ENCODE results near the gene DHCR7.

The DHCR7 gene, protein sequence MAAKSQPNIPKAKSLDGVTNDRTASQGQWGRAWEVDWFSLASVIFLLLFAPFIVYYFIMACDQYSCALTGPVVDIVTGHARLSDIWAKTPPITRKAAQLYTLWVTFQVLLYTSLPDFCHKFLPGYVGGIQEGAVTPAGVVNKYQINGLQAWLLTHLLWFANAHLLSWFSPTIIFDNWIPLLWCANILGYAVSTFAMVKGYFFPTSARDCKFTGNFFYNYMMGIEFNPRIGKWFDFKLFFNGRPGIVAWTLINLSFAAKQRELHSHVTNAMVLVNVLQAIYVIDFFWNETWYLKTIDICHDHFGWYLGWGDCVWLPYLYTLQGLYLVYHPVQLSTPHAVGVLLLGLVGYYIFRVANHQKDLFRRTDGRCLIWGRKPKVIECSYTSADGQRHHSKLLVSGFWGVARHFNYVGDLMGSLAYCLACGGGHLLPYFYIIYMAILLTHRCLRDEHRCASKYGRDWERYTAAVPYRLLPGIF

GRCh38 chr11:71448257-71449171, at the start of gene DHCR7:
TSS of gene DHCR7 (minus strand) at chr11:71448393. CDS start at chr11:71444952, 3,441 bp downstream.
- DNase-seq = peak; percentile 76 to 93 (median 86)

DNA sequence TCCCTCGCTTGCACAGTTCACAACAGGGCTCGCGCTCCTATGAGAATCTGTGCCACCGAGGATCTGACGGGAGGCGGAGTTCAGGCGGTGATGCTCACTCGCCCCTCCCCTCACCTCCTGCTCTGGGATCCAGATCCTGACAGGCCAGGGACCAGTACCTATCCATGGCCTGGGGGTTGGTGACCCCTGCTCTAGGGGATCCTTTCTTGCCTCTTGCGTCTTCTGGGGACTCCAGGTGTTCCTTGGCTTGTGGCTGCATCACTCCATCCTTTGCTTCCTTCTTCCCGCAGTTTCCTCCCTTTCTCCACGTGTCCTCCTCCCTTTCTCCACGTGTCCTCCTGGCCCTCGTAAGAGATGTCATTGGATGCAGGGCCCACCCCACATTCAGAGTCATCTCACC, 48.2 kb upstream of the DHCR7 start:
- no peak for DNase-seq

- no peak for DNase-seq
These were observed 47.4 kb upstream of the DHCR7 start for GRCh38 chr11:71495286-71496230.

DNA sequence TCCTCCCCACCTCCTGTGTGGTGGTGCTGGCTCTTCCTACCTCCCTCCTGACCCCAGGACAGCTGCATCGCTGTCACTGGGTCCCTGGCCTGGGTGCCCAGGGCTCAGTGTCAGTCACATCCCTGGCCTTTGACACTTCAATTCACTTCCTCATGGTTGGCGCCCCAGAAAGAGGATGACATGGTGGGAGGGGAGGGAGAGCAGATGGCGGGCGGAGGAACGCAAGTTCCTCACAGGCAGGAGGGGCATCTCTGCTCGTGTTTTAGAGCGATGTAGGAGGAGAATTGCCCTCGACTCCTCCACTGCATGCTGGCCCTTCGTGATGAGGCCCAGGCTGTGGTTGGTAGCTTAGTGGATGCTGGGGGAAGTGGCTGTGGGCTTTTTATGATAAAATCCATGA, 43.7 kb upstream of the DHCR7 start:
- no peak for DNase-seq

GRCh38 chr11:71491531-71491930, 43.3 kb upstream of the DHCR7 start:
- DNase-seq = no peak

DNA sequence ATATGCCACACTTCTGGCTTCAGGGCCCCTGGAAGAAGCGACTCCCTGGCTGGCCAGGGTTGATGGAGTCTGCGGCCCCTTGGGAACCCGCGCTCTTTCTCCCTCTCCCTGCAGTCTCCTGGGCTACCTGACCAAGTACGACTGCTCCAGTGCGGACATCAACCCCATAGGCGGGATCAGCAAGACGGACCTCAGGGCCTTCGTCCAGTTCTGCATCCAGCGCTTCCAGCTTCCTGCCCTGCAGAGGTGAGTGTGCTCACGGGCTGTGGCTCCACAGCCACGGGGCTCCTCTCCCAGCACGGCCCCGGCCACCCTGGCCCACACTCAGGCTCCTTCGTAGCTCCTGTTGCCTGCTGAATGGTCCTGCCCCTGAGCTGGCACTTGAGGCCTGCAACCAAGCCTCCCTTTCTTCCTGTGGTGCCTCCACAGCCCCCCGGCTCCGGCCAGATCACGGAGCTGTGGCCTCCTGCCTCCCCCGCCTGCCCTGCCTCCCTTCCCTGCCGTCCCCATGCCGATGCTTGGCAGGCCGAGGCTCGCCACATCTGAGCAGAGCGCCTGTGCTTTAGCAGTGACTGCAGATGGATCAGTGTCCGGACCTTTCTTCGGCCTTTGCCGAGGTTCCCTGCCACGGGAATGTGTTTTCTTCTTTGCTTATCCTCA, 42.7 kb upstream of the DHCR7 start:
- DNase-seq = no peak

DNA sequence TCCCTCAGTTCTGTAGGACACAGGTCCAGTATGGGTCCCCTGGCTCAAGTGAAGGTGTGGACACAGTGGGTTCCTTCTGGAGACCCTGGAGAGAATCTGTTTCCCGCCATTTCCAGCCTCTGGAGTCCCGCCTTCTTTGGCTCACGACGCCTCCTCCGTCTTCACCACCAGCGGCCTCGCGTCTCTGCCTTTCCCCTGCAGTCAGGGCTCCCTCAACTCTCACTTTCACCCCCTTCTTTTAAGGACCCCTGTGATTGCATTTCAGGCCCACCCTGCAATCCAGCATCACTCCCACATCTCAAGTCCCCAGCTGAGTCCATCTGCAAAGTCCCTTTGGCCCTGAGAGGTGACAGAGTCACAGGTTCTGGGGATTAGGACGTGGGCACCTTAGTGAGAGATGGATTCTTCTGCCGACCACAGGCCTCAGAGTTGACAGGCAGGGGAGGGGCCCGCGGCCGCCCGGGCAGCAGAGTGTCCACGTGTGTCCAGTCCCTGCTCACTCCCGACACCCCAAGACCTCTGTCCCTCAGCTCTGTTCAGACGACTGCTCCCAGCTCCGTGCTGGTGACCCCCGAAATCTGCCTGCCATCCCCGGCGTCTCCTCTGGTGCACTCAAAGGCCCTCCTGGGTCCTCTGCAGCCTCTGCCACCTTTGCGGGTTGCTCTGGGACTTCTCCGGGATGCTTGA, 42.0 kb upstream of the DHCR7 start:
- DNase-seq = no peak

DNA sequence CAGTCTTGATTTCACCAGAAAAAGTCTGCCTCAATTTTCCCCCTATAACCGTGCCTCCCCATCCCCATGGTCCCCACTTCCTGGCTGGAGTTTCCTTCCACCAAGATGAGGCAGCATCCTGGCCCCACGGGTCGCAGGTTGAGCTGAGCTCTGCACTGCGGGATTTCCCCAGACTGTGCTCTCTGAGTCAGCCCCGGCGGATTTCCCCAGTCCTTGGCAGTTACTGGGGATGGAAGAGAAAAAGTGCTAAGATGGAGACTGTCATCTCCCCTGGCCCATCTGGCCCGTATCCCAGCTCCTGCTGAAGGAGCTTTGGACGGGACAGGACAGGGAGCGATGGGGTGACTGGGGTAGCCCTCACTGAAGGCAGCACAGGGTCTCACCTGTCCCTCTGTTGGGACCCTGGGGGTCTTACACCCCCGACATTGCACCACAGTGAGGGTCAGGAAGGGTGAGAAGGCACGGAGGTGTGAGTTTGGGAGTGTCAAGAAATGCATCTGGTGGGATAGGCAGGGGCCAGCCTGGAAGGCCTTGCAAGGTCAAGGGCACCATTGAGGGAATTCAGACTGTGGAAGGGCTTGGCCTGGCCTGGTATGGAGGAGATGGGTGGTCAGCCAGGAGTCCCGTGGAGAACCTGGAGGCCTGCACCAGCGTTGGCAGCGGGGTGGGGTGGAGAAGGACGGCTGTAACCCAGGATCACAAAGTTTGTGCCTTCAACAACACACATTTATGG, 41.3 kb upstream of the DHCR7 start:
- DNase-seq = no peak

- no peak for DNase-seq
These were observed 40.6 kb upstream of the DHCR7 start for GRCh38 chr11:71488681-71489270.

DNA sequence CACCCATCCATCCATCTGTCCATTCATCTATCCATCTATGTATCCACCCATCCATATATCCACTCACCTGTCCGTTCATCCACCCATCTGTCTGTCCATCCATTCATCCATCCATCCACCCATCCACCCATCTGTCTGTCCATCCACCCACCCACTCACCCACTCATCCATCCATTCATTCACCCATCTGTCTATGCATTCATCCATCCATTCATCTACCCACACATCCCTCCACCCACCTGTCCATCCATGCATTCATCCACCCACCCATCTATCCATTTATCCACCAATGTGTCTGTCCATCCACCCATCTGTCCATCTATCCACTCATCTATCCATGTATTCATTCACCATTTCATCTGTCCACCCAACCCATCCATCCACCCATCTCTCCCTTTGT, 38.1 kb upstream of the DHCR7 start:
- no peak for DNase-seq

GRCh38 chr11:71485466-71485865, 37.3 kb upstream of the DHCR7 start:
- no peak for DNase-seq

DNA sequence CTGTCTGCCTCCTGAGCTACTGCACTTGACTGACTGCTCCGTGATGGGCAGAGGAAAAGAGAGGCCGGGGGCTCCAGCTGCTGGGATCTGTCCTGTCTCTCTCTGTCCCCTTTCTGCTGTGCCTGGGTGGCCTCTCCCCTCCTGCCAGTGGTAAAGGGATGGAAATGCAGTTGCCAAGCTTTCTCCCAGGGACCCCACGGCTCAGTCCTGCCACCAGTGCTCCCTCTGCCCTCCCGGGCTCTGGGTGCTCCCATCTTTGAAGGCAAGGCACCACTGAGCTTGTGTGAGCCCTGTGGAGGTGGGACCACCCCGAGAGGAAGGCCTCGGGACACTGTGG, 36.8 kb upstream of the DHCR7 start:
- DNase-seq = no peak

DNA sequence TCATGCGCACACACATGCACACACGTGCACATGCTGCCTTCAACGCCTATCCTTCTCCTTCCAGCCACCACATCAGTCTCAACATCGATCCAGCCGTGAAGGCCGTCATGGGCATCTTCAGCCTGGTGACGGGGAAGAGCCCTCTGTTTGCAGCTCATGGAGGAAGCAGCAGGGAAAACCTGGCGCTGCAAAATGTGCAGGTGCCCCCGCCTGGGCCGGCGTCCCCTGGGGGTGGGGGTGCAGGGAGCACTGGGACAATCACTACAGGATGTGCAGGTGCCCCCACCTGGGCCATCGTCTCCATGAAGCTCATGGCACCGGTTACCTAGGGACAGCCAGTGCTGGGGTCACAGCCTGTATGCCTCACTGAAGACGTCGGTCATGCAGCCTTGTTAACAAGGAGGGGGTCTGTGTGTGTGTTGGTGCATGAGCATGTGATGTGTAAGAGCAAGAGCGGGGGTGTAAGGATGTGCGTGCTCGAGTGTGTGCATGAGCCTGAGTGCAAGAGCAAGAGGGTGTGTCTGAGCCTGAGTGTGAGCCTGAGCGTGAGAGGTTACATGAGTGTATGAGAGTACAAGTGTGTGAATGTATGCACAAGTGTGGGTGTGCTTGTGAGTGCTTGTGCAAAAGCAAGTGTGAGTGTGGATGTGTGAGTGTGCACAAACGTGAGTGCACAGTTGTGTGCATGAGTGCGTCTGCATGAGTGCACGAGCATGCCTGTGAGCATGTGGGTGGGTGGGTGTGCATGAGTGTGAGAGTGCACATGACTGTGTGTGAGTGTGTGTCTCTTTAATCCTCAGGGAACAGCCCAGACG, 36.3 kb upstream of the DHCR7 start:
- DNase-seq = no peak

DNA sequence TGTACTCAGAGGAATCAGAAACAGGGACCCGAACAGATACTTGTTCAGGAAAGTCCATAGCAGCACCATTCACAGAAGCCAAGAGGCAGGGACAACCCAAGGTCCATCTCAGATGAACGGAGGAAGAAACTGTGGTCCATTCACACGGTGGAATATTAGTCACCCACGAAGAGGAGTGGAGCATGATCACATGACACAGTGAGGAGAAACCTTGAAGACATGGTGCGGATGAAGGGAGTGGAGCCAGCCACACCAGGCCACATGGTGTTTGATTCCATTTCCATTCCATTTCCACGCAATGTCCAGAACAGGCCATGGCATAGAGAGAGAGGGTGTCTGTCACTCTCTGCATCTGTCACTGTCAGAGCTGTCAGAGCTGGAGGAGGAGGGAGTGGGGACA, 35.5 kb upstream of the DHCR7 start:
- no peak for DNase-seq

GRCh38 chr11:71482746-71483364, 34.7 kb upstream of the DHCR7 start:
- DNase-seq = no peak

- DNase-seq = no peak
These were observed 34.0 kb upstream of the DHCR7 start for GRCh38 chr11:71482216-71482615.

DNA sequence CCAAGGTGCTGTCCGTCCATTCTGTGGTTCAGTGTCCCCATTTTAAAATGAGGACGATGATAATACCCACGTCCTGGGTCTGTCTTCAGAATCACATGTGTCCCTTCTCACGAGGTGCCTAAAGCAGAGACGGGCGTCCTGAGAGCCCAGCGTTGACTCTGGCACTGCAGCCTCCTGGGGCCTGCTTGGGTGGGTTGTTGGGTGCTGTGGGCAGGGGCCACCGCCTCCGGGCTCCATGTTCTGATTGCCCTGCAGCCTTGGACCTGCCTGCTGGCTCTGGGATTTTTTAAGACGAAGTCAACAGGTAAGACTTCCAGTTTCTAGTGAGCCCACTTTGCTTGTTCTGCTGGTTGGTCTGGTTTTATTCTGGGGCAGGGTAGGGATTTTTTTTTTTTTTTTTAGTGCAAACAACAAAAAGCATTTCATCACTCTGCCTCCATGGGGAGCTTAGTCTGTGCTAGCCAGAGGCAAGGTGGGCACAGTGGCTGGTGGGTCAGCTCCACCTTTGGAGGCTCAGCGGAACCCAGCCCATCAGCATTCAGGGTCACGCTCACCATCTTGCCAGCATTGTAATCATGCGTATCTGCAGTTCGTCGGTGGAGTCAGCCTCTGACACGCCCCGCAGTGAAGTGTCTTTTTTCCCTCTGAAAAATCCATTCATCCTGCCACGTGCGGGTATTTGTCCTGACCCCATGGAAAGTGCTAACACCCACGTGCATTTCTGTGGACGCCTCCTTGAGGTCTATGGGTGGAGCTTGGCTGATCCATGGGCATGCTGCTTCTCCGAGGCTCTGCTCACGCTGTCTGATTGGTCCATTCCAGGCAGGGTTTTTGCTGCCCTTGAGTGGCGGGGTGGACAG, 33.1 kb upstream of the DHCR7 start:
- no peak for DNase-seq

DNA sequence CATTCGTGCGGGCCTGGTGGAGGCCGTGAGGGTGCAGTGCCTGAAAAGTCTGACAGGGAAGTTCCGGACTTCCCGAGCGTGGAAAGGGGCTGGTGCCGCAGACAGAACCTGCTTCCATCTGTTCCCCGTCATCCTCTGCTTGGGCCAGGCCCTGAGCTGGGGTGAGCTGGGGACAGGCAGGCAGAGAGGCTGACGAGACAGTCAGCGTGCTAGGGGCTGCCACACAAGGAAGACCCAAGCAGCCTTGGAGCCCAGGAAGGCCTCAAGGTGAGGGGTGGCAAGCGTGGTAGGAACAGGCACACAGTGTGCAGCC, 30.3 kb upstream of the DHCR7 start:
- no peak for DNase-seq

Data from stimulated activated naive CD4-positive, alpha-beta T cell (primary cell).